ENCODE measurements around the gene C16orf54.
"Not testable (repeated sequence)": the region's sequence is repeated elsewhere in the genome, so short reads cannot be mapped to it uniquely, and the experiment has no call there.

The C16orf54 gene

GRCh38 chr16:29770250-29770929 lies 24.6 kb upstream of the C16orf54 start:
- no peak for DNase-seq (ENCODE audit: extremely low read depth, low read depth)

GRCh38 chr16:29769507-29769906 lies 23.7 kb upstream of the C16orf54 start:
- TF ChIP-seq, protein P1, sequence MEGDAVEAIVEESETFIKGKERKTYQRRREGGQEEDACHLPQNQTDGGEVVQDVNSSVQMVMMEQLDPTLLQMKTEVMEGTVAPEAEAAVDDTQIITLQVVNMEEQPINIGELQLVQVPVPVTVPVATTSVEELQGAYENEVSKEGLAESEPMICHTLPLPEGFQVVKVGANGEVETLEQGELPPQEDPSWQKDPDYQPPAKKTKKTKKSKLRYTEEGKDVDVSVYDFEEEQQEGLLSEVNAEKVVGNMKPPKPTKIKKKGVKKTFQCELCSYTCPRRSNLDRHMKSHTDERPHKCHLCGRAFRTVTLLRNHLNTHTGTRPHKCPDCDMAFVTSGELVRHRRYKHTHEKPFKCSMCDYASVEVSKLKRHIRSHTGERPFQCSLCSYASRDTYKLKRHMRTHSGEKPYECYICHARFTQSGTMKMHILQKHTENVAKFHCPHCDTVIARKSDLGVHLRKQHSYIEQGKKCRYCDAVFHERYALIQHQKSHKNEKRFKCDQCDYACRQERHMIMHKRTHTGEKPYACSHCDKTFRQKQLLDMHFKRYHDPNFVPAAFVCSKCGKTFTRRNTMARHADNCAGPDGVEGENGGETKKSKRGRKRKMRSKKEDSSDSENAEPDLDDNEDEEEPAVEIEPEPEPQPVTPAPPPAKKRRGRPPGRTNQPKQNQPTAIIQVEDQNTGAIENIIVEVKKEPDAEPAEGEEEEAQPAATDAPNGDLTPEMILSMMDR (IDR thresholded peaks at IDR 0.05; ENCODE audit: low read depth, low read length): no peak
- DNase-seq (ENCODE audit: extremely low read depth, low read depth): no peak

More at GRCh38 chr16:29770250-29770929, 24.6 kb upstream of the C16orf54 start:
- TF ChIP-seq, protein P1 (IDR thresholded peaks at IDR 0.05; ENCODE audit: low read depth, low read length): no peak

DNA sequence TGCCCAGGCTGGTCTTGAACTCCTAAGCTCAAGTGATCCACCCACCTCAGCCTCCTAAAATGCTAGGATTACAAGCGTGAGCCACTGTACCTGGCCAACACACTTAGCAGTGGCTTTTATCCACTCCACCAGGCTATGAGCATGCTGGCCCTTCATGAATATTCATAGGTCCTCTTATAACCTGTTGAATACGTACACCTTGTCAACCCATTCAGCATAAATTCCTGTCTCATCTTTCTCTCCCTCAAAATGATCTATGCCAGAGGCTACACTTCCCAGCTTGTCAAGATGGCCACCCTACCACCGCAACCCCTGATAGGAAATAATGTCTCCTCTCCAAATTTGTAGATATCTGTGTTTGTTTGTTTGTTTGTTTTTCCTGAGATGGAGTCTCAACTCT lies 21.3 kb upstream of the C16orf54 start:
- DNase-seq (ENCODE audit: extremely low read depth, low read depth): no peak
- TF ChIP-seq, protein P1 (IDR thresholded peaks at IDR 0.05; ENCODE audit: low read depth, low read length): no peak

GRCh38 chr16:29766571-29766970 lies 20.8 kb upstream of the C16orf54 start:
- DNase-seq (ENCODE audit: extremely low read depth, low read depth): no peak
- TF ChIP-seq, protein P1 (IDR thresholded peaks at IDR 0.05; ENCODE audit: low read depth, low read length): no peak

- TF ChIP-seq, protein P1 (IDR thresholded peaks at IDR 0.05; ENCODE audit: low read depth, low read length): no peak
These were observed 19.6 kb upstream of the C16orf54 start for GRCh38 chr16:29765167-29766032.

DNA sequence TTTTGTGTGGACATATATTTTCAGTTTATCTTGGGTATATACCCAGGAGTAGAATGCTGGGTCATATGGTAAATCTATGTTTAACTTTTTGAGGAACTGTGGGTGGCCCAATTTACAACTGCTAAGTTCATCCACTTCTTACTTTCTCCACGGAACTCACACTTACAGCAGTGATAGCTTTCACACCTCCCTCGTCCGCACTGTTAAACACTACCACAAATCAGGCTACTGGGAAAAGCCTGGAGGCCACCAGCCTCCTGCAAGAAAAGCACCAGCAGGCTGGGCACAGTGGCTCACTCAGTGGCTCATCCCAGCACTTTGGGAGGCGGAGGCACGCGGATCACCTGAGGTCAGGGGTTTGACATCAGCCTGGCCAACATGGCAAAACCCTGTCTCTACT lies 17.5 kb upstream of the C16orf54 start:
- TF ChIP-seq, protein P1 (IDR thresholded peaks at IDR 0.05; ENCODE audit: low read depth, low read length): no peak
- DNase-seq (ENCODE audit: extremely low read depth, low read depth): no peak

More at GRCh38 chr16:29765167-29766032, 19.6 kb upstream of the C16orf54 start:
- no peak for DNase-seq (ENCODE audit: extremely low read depth, low read depth)

DNA sequence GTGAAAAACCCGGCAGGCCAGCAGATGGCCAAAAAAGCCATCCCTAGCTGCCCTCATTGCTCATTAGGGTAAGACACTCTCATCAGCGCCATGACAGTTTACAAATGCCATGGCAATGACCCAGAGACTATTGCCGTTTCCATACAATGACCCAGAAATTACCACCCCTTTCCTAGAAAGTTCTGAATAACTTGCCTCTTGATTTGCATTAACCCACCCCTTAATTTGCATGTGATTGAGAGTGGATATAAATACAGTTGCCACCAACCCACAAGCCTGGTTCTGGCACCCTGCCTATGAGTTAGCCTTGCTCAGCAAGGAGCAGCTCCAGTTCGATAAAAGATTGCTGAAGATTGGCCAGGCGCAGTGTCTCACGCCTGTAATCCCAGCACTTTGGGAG lies 16.1 kb upstream of the C16orf54 start:
- TF ChIP-seq, protein P1 (IDR thresholded peaks at IDR 0.05; ENCODE audit: low read depth, low read length): no peak
- no peak for DNase-seq (ENCODE audit: extremely low read depth, low read depth)

DNA sequence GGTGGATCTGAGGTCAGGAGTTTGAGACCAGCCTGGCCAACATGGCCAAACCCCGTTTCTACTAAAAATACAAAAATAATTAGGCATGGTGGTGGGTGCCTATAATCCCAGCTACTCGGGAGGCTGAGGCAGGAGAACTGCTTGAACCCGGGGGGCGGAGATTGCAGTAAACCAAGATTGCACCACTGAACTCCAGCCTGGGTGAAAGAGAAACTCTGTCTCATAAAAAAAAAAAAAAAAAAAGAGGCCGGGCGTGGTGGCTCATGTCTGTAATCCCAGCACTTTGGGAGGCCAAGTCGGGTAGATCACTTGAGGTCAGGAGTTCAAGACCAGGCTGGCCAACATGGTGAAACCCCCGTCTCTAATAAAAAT lies 15.5 kb upstream of the C16orf54 start:
- not testable (repeated sequence) for DNase-seq (ENCODE audit: extremely low read depth, low read depth)

All from AG09319 (cell line).